IMR-90 (cell line): ENCODE results near the gene PGLYRP3. TPM values are rescaled to one million over a fixed set of nuclear protein-coding genes. Genes with fewer than 3 reads are reported as not detected.

Source experiments
- ATAC-seq: fragments of 200-7000 bp; cut with Tn5 transposase; 2 replicates; pipeline ENCODE4 v1.9.1; 2020; ENCODE audit warnings: low read depth, mild to moderate bottlenecking, moderate library complexity
- BruUV-seq: library from RNA; stranded (reverse); fragments of 400-500 nt; replicated peaks from 2 replicates; lab custom pipeline; 2021; lab: Mats Ljungman, UMichigan
- CTCF ChIA-PET: fragments of 300-600 bp; formaldehyde crosslinking; extraction: SDS; loops from one replicate; lab custom pipeline; 2021; ENCODE audit warnings: antibody characterized with exemption; lab: Yijun Ruan, JAX
- POLR2A ChIA-PET: fragments of 300-600 bp; sonication (Branson Sonifier 250); formaldehyde crosslinking; loops from one replicate; lab custom pipeline; 2022; ENCODE audit warnings: antibody characterized with exemption; ENCODE audit not compliant: unreplicated experiment; lab: Charles Lee
- DNase-seq: peaks from one replicate; pipeline ENCODE4 v3.0.0; 2013
- H2AFZ ChIP-seq: replicated peaks from 2 replicates; pipeline ENCODE3; 2013; ENCODE audit warnings: low read length, mild to moderate bottlenecking; ENCODE audit not compliant: poor library complexity
- H2AK5ac ChIP-seq: 2 replicates; pipeline ENCODE4 v1.6.1; 2013; ENCODE audit warnings: low read depth, low read length, inconsistent platforms
- H2AK9ac ChIP-seq: replicated peaks from 2 replicates; pipeline ENCODE3; 2013; ENCODE audit warnings: mild to moderate bottlenecking, low read depth, low read length, moderate library complexity; ENCODE audit not compliant: poor library complexity
- H2BK120ac ChIP-seq: 2 replicates; pipeline ENCODE4 v1.6.1; 2013; ENCODE audit warnings: low read depth, low read length, inconsistent platforms
- H2BK15ac ChIP-seq: 3 replicates; pipeline ENCODE4 v1.6.1; 2013; ENCODE audit warnings: low read depth, low read length, inconsistent platforms
- H2BK20ac ChIP-seq: 2 replicates; pipeline ENCODE4 v1.6.1; 2013; ENCODE audit warnings: low read depth, mild to moderate bottlenecking, inconsistent platforms, low read length, moderate library complexity
- H2BK5ac ChIP-seq: 2 replicates; pipeline ENCODE4 v1.6.1; 2013; ENCODE audit warnings: mild to moderate bottlenecking, low read depth, low read length, inconsistent platforms; ENCODE audit not compliant: poor library complexity, severe bottlenecking
- H3K14ac ChIP-seq: replicated peaks from 2 replicates; pipeline ENCODE4 v1.6.1; 2013; ENCODE audit warnings: low read depth, low read length, inconsistent platforms
- H3K18ac ChIP-seq: 2 replicates; pipeline ENCODE4 v1.6.1; 2013; ENCODE audit warnings: low read depth, low read length, control low read depth
- H3K23ac ChIP-seq: 2 replicates; pipeline ENCODE4 v1.6.1; 2013; ENCODE audit warnings: low read depth, low read length, inconsistent platforms
- H3K27ac ChIP-seq: 2 replicates; pipeline ENCODE4 v1.5.1; 2013; ENCODE audit warnings: mild to moderate bottlenecking, control low read depth, low read length; ENCODE audit not compliant: insufficient read depth
- H3K27me3 ChIP-seq: 2 replicates; pipeline ENCODE4 v1.6.1; 2013; ENCODE audit warnings: low read length; ENCODE audit not compliant: control insufficient read depth, insufficient read depth
- H3K36me3 ChIP-seq: 2 replicates; pipeline ENCODE4 v1.6.1; 2013; ENCODE audit warnings: low read length, mixed read lengths; ENCODE audit not compliant: control insufficient read depth, insufficient read depth
- H3K4ac ChIP-seq: 2 replicates; pipeline ENCODE4 v1.6.1; 2013; ENCODE audit warnings: low read depth, low read length, inconsistent platforms
- H3K4me1 ChIP-seq: 2 replicates; pipeline ENCODE4 v1.6.1; 2013; ENCODE audit warnings: low read length, mixed read lengths; ENCODE audit not compliant: control insufficient read depth, insufficient read depth
- H3K4me2 ChIP-seq: 2 replicates; pipeline ENCODE4 v1.6.1; 2013; ENCODE audit warnings: low read depth, mild to moderate bottlenecking, control low read depth, low read length, moderate library complexity
- H3K4me3 ChIP-seq: 2 replicates; pipeline ENCODE4 v1.5.1; 2013; ENCODE audit warnings: low read depth, mild to moderate bottlenecking, control low read depth, low read length, moderate library complexity; ENCODE audit not compliant: insufficient read depth
- H3K56ac ChIP-seq: 2 replicates; pipeline ENCODE4 v1.6.1; 2013; ENCODE audit warnings: low read length, inconsistent platforms; ENCODE audit not compliant: insufficient read depth; ENCODE audit errors: extremely low read depth
- H3K79me1 ChIP-seq, 2 experiments: 2 replicates each; pipeline ENCODE4 v1.6.1; 2013; ENCODE audit warnings: low read length in 2 of 2, inconsistent platforms in 1 of 2, low read depth in 1 of 2
- H3K9ac ChIP-seq: 2 replicates; pipeline ENCODE4 v1.6.1; 2013; ENCODE audit warnings: low read depth, low read length, control low read depth
- H3K9me1 ChIP-seq: 2 replicates; pipeline ENCODE4 v1.6.1; 2013; ENCODE audit warnings: low read length, inconsistent platforms; ENCODE audit not compliant: insufficient read depth
- H3K9me3 ChIP-seq: 2 replicates; pipeline ENCODE4 v1.6.1; 2013; ENCODE audit warnings: low read length; ENCODE audit not compliant: control insufficient read depth, insufficient read depth
- H4K20me1 ChIP-seq: 2 replicates; pipeline ENCODE4 v1.6.1; 2013; ENCODE audit warnings: low read length, inconsistent platforms; ENCODE audit not compliant: insufficient read depth
- H4K5ac ChIP-seq: 2 replicates; pipeline ENCODE4 v1.6.1; 2013; ENCODE audit warnings: mild to moderate bottlenecking, low read depth, low read length, control low read depth
- H4K8ac ChIP-seq, 2 experiments: 2 replicates each; pipeline ENCODE4 v1.6.1; 2013; ENCODE audit warnings: low read depth in 2 of 2, low read length in 2 of 2, control low read depth in 1 of 2, inconsistent platforms in 1 of 2
- H4K91ac ChIP-seq: 2 replicates; pipeline ENCODE4 v1.6.1; 2013; ENCODE audit warnings: low read depth, low read length, inconsistent platforms; ENCODE audit not compliant: insufficient read depth
- BHLHE40 ChIP-seq: fragments of 150-350 bp; IDR thresholded peaks from 2 replicates; pipeline ENCODE4 v1.6.1; 2016; ENCODE audit warnings: mild to moderate bottlenecking, low read depth, low read length
- CEBPB ChIP-seq: IDR thresholded peaks from 2 replicates; pipeline ENCODE4 v1.6.1; 2012; ENCODE audit warnings: low read depth, low read length, improper control_type of control experiment
- CHD1 ChIP-seq: IDR thresholded peaks from 2 replicates; pipeline ENCODE4 v1.6.1; 2012; ENCODE audit warnings: low read depth, low read length, improper control_type of control experiment
- CTCF ChIP-seq: conservative IDR thresholded peaks from 2 replicates; pipeline ENCODE4 v1.5.1; 2012; ENCODE audit warnings: mild to moderate bottlenecking, low read depth, low read length, improper control_type of control experiment
- ELK1 ChIP-seq: fragments of 150-350 bp; IDR thresholded peaks from 2 replicates; pipeline ENCODE4 v1.6.1; 2016; ENCODE audit warnings: low read depth, mild to moderate bottlenecking, low read length, moderate library complexity, borderline replicate concordance
- FOS ChIP-seq: fragments of 150-350 bp; IDR thresholded peaks from 2 replicates; pipeline ENCODE4 v1.6.1; 2016; ENCODE audit warnings: low read depth, low read length
- MAFK ChIP-seq: IDR thresholded peaks from 2 replicates; pipeline ENCODE4 v1.6.1; 2012; ENCODE audit warnings: low read depth, low read length, improper control_type of control experiment
- MAZ ChIP-seq: IDR thresholded peaks from 2 replicates; pipeline ENCODE4 v1.6.1; 2012; ENCODE audit warnings: low read depth, mild to moderate bottlenecking, low read length, improper control_type of control experiment, moderate library complexity, borderline replicate concordance
- MXI1 ChIP-seq: IDR thresholded peaks from 2 replicates; pipeline ENCODE4 v1.6.1; 2012; ENCODE audit warnings: low read depth, mild to moderate bottlenecking, low read length, moderate library complexity, borderline replicate concordance
- NFE2L2 ChIP-seq: fragments of 150-350 bp; IDR thresholded peaks from 2 replicates; pipeline ENCODE4 v1.6.1; 2016; ENCODE audit warnings: low read depth, mild to moderate bottlenecking, low read length
- POLR2A ChIP-seq: IDR thresholded peaks from 2 replicates; pipeline ENCODE4 v1.6.1; 2012; ENCODE audit warnings: mild to moderate bottlenecking, low read depth, low read length
- RAD21 ChIP-seq: IDR thresholded peaks from 2 replicates; pipeline ENCODE4 v1.6.1; 2012; ENCODE audit warnings: low read length, improper control_type of control experiment
- RCOR1 ChIP-seq: IDR thresholded peaks from 2 replicates; pipeline ENCODE4 v1.6.1; 2012; ENCODE audit warnings: mild to moderate bottlenecking, low read length, improper control_type of control experiment; ENCODE audit not compliant: insufficient replicate concordance
- RFX5 ChIP-seq: IDR thresholded peaks from 2 replicates; pipeline ENCODE4 v1.8.0; 2012; ENCODE audit warnings: low read depth, mild to moderate bottlenecking, low read length, moderate library complexity
- SMC3 ChIP-seq: fragments of 150-350 bp; IDR thresholded peaks from 2 replicates; pipeline ENCODE4 v1.6.1; 2016; ENCODE audit warnings: low read depth, mild to moderate bottlenecking, antibody characterized with exemption, low read length, moderate library complexity
- USF2 ChIP-seq: fragments of 150-350 bp; IDR thresholded peaks from 2 replicates; pipeline ENCODE4 v1.6.1; 2017; ENCODE audit warnings: mild to moderate bottlenecking, antibody characterized with exemption, low read length, low read depth
- WGBS, 2 experiments: methylation state at CpG; one replicate each; pipeline versions ENCODE4 v1.1.5 to v1.1.7; 2013; ENCODE audit warnings: missing lambda C conversion rate in 2 of 2; ENCODE audit not compliant: insufficient read length in 1 of 2; ENCODE audit errors: extremely low coverage in 2 of 2; 5-methylcytosine and 5-hydroxymethylcytosine counted together
- dilution Hi-C: fragments of 300-500 bp; cut with HindIII; formaldehyde crosslinking; loops from one replicate; pipeline ENCODE4 v1.14.3; 2018; ENCODE audit warnings: low sequenced_read_pairs; ENCODE audit not compliant: unreplicated experiment
- in situ Hi-C: fragments of 300-500 bp; cut with MboI; formaldehyde crosslinking; loops from 3 replicates; pipeline ENCODE4 v1.14.3; 2019; ENCODE audit warnings: low sequenced_read_pairs, inconsistent platforms, mixed read lengths
- intact Hi-C: fragments of 100-400 bp; cut with micrococcal nuclease; formaldehyde crosslinking; loops from 2 replicates; pipeline ENCODE4 v1.10.0; 2022
- polyA plus RNA-seq, 3 experiments: library from polyadenylated mRNA; depleted of rRNA; stranded (reverse); fragments of >200 nt; gene quantifications; 2 replicates each; pipeline ENCODE4 v1.2.3, GENCODE V29; 2012; ENCODE audit warnings: low replicate concordance in 1 of 3
- total RNA-seq: library from RNA; depleted of rRNA; stranded (reverse); fragments of >200 nt; gene quantifications from 2 replicates; pipeline ENCODE4 v1.2.3, GENCODE V29; 2012

PGLYRP3 gene
- total and polyA plus RNA-seq, 2 of the 4 experiments (the other 2 are of a cell fraction): not detected

- Histone ChIP-seq H3K4me1 (no peaks in the 10 kb centered on the region), H3K27ac (no peak overlapping the region), H3K4ac (no peak overlapping the region), H4K5ac (no peak overlapping the region), H3K56ac (no peak overlapping the region), H3K36me3 (no peaks in the 10 kb centered on the region), H3K23ac (no peak overlapping the region), H3K14ac (no peak overlapping the region), H4K91ac (no peak overlapping the region), H2BK120ac (no peak overlapping the region), H3K9me1 (no peaks in the 10 kb centered on the region), H4K8ac (no peak overlapping the region), H2AFZ (no peak overlapping the region), H3K79me1 (no peaks in the 10 kb centered on the region), H2BK5ac (no peak overlapping the region), H2BK15ac (no peak overlapping the region), H3K18ac (no peak overlapping the region), H4K20me1 (no peaks in the 10 kb centered on the region), H3K4me2 (no peak overlapping the region), H3K9ac (no peak overlapping the region), H2AK5ac (no peak overlapping the region), H3K9me3 (no peaks in the 10 kb centered on the region), H3K27me3 (no peaks in the 10 kb centered on the region), H3K4me3 (no peak overlapping the region), H2BK20ac (no peak overlapping the region), H2AK9ac (no peak overlapping the region)
- TF ChIP-seq ELK1 (no peak), FOS (no peak), RAD21 (no peak), RCOR1 (no peak), USF2 (no peak), BHLHE40 (no peak), CHD1 (no peak), MAFK (no peak), MAZ (no peak), CEBPB (no peak), RFX5 (no peak), CTCF (no peak), SMC3 (no peak), MXI1 (no peak), POLR2A (no peak), NFE2L2 (no peak)
- dilution Hi-C loops: no loop called here
- BruUV-seq: no TSS peak
- CTCF ChIA-PET: interaction anchor here (0.6 kb wide), 2 partner anchors 10 to 19 kb away, joined by 3 to 6 read pairs; no protein-coding TSS in a partner anchor
- intact Hi-C loops: no loop called here
- no CpG with 5 or more reads among the region's 3 CpGs for WGBS, 2 experiments
- POLR2A ChIA-PET: no interaction called here
- in situ Hi-C loops: no loop called here
- DNase-seq: no peak
- no peak for ATAC-seq
Observed at GRCh38 chr1:153251562-153251961, 61.2 kb downstream of the PGLYRP3 start.
